ENCODE data around the gene SFN.

DNA sequence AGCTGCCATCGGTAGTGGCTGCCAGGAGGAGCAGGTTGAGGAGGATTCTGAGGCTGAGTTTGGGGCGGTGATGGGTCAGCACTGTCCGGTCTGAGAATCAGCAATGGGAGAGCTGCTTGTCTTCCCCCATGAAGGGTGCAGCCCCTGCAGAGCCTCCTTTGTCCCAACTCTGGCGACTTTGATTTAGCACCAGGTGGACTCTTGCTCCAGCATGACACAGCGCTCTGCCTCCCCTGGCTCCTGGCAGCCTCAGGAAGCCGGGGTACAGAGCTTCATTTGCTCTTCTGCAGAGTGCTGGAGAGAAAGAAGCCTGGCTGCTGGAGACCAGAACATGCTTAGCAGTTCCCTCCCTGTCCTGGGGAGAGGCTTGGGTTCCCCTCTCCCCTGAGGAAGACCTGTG, 23.2 kb upstream of the SFN start:
- TF ChIP-seq, protein P1, sequence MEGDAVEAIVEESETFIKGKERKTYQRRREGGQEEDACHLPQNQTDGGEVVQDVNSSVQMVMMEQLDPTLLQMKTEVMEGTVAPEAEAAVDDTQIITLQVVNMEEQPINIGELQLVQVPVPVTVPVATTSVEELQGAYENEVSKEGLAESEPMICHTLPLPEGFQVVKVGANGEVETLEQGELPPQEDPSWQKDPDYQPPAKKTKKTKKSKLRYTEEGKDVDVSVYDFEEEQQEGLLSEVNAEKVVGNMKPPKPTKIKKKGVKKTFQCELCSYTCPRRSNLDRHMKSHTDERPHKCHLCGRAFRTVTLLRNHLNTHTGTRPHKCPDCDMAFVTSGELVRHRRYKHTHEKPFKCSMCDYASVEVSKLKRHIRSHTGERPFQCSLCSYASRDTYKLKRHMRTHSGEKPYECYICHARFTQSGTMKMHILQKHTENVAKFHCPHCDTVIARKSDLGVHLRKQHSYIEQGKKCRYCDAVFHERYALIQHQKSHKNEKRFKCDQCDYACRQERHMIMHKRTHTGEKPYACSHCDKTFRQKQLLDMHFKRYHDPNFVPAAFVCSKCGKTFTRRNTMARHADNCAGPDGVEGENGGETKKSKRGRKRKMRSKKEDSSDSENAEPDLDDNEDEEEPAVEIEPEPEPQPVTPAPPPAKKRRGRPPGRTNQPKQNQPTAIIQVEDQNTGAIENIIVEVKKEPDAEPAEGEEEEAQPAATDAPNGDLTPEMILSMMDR (IDR thresholded peaks at IDR 0.05; ENCODE audit: extremely low read depth in 1 of 2, insufficient read depth in 1 of 2, low read depth in 1 of 2, low read length in 2 of 2): no peak
- TF ChIP-seq POLR2AphosphoS5 (IDR thresholded peaks at IDR 0.05; ENCODE audit: insufficient read depth, low read depth, low read length) (no peak), POLR2A (IDR thresholded peaks at IDR 0.05; ENCODE audit: low read depth, low read length) (no peak), EZH2 (IDR thresholded peaks at IDR 0.05; ENCODE audit: borderline replicate concordance, low read depth, low read length, severe bottlenecking) (no peak), JUN (IDR thresholded peaks at IDR 0.05; ENCODE audit: borderline replicate concordance, insufficient read depth, insufficient read length, low read depth) (no peak), FOS (IDR thresholded peaks at IDR 0.05; ENCODE audit: borderline replicate concordance, insufficient read depth, low read length) (no peak), MYC (IDR thresholded peaks at IDR 0.05; ENCODE audit: low read depth, low read length) (no peak), GATA2 (IDR thresholded peaks at IDR 0.05; ENCODE audit: insufficient read depth, insufficient read length, low read depth, low read length) (no peak)
- TF ChIP-seq, protein P2, sequence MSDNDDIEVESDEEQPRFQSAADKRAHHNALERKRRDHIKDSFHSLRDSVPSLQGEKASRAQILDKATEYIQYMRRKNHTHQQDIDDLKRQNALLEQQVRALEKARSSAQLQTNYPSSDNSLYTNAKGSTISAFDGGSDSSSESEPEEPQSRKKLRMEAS (IDR thresholded peaks at IDR 0.05; ENCODE audit: insufficient read depth, insufficient read length): no peak
